ENCODE measurements around the gene ENTR1. TPM values are rescaled to one million over a fixed set of nuclear protein-coding genes. Genes with fewer than 3 reads are reported as not detected.

ENTR1 gene
- total and polyA plus RNA-seq, 2 of the 13 experiments (the other 11 are each of a cell fraction or from before 2014, with no cell fraction given): 70.1 to 76.4 TPM

DNA sequence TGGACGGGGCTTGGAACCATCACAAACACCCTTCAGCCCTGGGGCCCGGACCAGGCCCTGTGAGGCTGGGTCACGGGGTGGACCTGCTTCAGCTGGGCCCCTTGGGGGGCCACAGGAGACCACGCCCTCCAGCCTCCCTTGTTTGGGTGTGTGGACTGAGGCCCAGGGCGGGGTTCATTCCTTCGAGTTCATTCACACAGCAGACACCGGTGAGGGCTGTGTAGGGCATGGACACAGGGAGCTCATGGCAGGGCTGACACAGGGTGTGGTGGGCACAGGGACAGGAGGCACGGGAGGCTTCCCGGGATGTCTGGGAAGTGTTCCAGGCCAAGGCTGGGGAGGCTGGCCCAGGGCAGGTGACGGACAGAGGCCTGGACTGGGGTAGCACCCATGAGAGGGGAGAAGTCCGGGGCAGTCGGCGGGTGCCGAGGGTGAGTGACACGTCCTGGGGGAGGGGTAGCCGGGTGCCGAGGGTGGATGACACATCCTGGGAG is 55.8 kb downstream of the ENTR1 start (continued):
- TF ChIP-seq, protein P1, sequence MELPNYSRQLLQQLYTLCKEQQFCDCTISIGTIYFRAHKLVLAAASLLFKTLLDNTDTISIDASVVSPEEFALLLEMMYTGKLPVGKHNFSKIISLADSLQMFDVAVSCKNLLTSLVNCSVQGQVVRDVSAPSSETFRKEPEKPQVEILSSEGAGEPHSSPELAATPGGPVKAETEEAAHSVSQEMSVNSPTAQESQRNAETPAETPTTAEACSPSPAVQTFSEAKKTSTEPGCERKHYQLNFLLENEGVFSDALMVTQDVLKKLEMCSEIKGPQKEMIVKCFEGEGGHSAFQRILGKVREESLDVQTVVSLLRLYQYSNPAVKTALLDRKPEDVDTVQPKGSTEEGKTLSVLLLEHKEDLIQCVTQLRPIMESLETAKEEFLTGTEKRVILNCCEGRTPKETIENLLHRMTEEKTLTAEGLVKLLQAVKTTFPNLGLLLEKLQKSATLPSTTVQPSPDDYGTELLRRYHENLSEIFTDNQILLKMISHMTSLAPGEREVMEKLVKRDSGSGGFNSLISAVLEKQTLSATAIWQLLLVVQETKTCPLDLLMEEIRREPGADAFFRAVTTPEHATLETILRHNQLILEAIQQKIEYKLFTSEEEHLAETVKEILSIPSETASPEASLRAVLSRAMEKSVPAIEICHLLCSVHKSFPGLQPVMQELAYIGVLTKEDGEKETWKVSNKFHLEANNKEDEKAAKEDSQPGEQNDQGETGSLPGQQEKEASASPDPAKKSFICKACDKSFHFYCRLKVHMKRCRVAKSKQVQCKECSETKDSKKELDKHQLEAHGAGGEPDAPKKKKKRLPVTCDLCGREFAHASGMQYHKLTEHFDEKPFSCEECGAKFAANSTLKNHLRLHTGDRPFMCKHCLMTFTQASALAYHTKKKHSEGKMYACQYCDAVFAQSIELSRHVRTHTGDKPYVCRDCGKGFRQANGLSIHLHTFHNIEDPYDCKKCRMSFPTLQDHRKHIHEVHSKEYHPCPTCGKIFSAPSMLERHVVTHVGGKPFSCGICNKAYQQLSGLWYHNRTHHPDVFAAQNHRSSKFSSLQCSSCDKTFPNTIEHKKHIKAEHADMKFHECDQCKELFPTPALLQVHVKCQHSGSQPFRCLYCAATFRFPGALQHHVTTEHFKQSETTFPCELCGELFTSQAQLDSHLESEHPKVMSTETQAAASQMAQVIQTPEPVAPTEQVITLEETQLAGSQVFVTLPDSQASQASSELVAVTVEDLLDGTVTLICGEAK (IDR thresholded peaks at IDR 0.05): no peak
- TF ChIP-seq, protein P1 (CRISPR knock-in tag; IDR thresholded peaks at IDR 0.05): no peak
- TF ChIP-seq ZNF10 (CRISPR knock-in tag; IDR thresholded peaks at IDR 0.05; ENCODE audit: borderline replicate concordance, low read depth) (no peak), HNRNPL (IDR thresholded peaks at IDR 0.05; ENCODE audit: low read depth, low read length) (peak; percentile 74), HNF1A (IDR thresholded peaks at IDR 0.05; ENCODE audit: low read depth) (no peak), HNF1A (CRISPR knock-in tag; IDR thresholded peaks at IDR 0.05; ENCODE audit: borderline replicate concordance) (no peak), SYNCRIP (IDR thresholded peaks at IDR 0.05; ENCODE audit: insufficient read depth, low read depth, low read length) (no peak), SIX4 (CRISPR knock-in tag; IDR thresholded peaks at IDR 0.05) (no peak), ZZZ3 (CRISPR knock-in tag; IDR thresholded peaks at IDR 0.05; ENCODE audit: borderline replicate concordance) (no peak)
- TF ChIP-seq, protein P2, sequence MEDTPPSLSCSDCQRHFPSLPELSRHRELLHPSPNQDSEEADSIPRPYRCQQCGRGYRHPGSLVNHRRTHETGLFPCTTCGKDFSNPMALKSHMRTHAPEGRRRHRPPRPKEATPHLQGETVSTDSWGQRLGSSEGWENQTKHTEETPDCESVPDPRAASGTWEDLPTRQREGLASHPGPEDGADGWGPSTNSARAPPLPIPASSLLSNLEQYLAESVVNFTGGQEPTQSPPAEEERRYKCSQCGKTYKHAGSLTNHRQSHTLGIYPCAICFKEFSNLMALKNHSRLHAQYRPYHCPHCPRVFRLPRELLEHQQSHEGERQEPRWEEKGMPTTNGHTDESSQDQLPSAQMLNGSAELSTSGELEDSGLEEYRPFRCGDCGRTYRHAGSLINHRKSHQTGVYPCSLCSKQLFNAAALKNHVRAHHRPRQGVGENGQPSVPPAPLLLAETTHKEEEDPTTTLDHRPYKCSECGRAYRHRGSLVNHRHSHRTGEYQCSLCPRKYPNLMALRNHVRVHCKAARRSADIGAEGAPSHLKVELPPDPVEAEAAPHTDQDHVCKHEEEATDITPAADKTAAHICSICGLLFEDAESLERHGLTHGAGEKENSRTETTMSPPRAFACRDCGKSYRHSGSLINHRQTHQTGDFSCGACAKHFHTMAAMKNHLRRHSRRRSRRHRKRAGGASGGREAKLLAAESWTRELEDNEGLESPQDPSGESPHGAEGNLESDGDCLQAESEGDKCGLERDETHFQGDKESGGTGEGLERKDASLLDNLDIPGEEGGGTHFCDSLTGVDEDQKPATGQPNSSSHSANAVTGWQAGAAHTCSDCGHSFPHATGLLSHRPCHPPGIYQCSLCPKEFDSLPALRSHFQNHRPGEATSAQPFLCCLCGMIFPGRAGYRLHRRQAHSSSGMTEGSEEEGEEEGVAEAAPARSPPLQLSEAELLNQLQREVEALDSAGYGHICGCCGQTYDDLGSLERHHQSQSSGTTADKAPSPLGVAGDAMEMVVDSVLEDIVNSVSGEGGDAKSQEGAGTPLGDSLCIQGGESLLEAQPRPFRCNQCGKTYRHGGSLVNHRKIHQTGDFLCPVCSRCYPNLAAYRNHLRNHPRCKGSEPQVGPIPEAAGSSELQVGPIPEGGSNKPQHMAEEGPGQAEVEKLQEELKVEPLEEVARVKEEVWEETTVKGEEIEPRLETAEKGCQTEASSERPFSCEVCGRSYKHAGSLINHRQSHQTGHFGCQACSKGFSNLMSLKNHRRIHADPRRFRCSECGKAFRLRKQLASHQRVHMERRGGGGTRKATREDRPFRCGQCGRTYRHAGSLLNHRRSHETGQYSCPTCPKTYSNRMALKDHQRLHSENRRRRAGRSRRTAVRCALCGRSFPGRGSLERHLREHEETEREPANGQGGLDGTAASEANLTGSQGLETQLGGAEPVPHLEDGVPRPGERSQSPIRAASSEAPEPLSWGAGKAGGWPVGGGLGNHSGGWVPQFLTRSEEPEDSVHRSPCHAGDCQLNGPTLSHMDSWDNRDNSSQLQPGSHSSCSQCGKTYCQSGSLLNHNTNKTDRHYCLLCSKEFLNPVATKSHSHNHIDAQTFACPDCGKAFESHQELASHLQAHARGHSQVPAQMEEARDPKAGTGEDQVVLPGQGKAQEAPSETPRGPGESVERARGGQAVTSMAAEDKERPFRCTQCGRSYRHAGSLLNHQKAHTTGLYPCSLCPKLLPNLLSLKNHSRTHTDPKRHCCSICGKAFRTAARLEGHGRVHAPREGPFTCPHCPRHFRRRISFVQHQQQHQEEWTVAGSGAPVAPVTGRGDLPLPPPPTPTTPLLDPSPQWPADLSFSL (CRISPR knock-in tag; IDR thresholded peaks at IDR 0.05): no peak

All from HepG2 (cell line).